K562 (cell line): ENCODE measurements around the gene DIMT1. TPM values are rescaled to one million over a fixed set of nuclear protein-coding genes. Genes with fewer than 3 reads are reported as not detected.
A peak's percentile ranks its signal among the peaks of the same experiment; 100 is the strongest.

Source experiments
- FOXA1 ChIP-seq: fragments of 450-650 bp; IDR thresholded peaks from 2 replicates; pipeline ENCODE4 v1.6.1; 2016; ENCODE audit warnings: mild to moderate bottlenecking, borderline replicate concordance
- FOXA3 ChIP-seq, 2 experiments: fragments of 450-650 bp in 1 of 2; sonication (generic) in 1 of 2; formaldehyde crosslinking; IDR thresholded peaks in 1 of 2; conservative IDR thresholded peaks in 1 of 2; 2 replicates each; pipeline versions ENCODE4 v1.4.0 to v1.8.0; 2020 to 2022; ENCODE audit warnings: mild to moderate bottlenecking in 2 of 2, missing genetic modification reagents in 1 of 2
- MYBL2 ChIP-seq, 2 experiments: fragments of 450-650 bp in 1 of 2; sonication (generic) in 1 of 2; formaldehyde crosslinking in 1 of 2; IDR thresholded peaks; 2 replicates each; pipeline versions ENCODE4 v1.6.1 to v1.8.1; 2017 to 2022; ENCODE audit warnings: borderline replicate concordance in 1 of 2, inconsistent platforms in 1 of 2, low read depth in 1 of 2, mild to moderate bottlenecking in 1 of 2, missing genetic modification reagents in 1 of 2, moderate library complexity in 1 of 2
- POU5F1 ChIP-seq: fragments of 150-350 bp; IDR thresholded peaks from 2 replicates; pipeline ENCODE4 v1.6.1; 2014; ENCODE audit warnings: borderline replicate concordance, low read length, low read depth, mild to moderate bottlenecking; ENCODE audit not compliant: partially characterized antibody
- RBM22 ChIP-seq: fragments of 200-400 bp; formaldehyde crosslinking; IDR thresholded peaks from 2 replicates; pipeline ENCODE4 v1.6.1; 2018; ENCODE audit warnings: low read length, low read depth; ENCODE audit not compliant: poor library complexity, severe bottlenecking
- RFX7 ChIP-seq: fragments of 250-450 bp; sonication (Bioruptor Pico); IDR thresholded peaks from 2 replicates; pipeline ENCODE4 v1.5.1; 2021; ENCODE audit warnings: mild to moderate bottlenecking
- SLC30A9 ChIP-seq: fragments of 250-450 bp; sonication (Bioruptor Pico); IDR thresholded peaks from 2 replicates; pipeline ENCODE4 v1.8.0; 2022; ENCODE audit warnings: mild to moderate bottlenecking, moderate library complexity
- SP2 ChIP-seq: IDR thresholded peaks from 2 replicates; pipeline ENCODE4 v1.6.1; 2011; ENCODE audit warnings: mild to moderate bottlenecking, low read depth, low read length, moderate library complexity; ENCODE audit not compliant: poor library complexity, severe bottlenecking; ENCODE audit errors: extremely low read depth
- ZNF239 ChIP-seq: fragments of 250-450 bp; sonication (Bioruptor Pico); IDR thresholded peaks from 2 replicates; pipeline ENCODE4 v1.4.0; 2020; ENCODE audit warnings: mild to moderate bottlenecking
- polyA plus RNA-seq, 8 experiments: library from polyadenylated mRNA; depleted of rRNA in 4 of 8; stranded (reverse) in 5 of 8; unstranded in 3 of 8; fragments of >200 nt; fragmentation: Nextera tagmentation in 2 of 8; fragmentation: Illumina TruSeq in 1 of 8; extraction: Ambion mirVana in 2 of 8; extraction: Trizol in 1 of 8; gene quantifications; 2 replicates each; pipeline versions ENCODE4 v1.2.1 to v1.2.3, GENCODE V29; 2011 to 2014; ENCODE audit warnings: inconsistent platforms in 1 of 8, missing spikeins in 1 of 8
- total RNA-seq, 7 experiments: library from RNA; depleted of rRNA in 6 of 7; stranded (reverse); fragments of >200 nt in 6 of 7; fragmentation: Illumina TruSeq in 2 of 7; extraction: Trizol in 2 of 7; gene quantifications; 2 replicates each; pipeline versions ENCODE4 v1.2.1 to v1.2.3, GENCODE V29; 2011 to 2021; ENCODE audit warnings: low replicate concordance in 1 of 7
- TF ChIP-seq, protein P1 (sequence below): sonication (generic); formaldehyde crosslinking; IDR thresholded peaks from 2 replicates; pipeline ENCODE4 v1.8.0; 2022; ENCODE audit warnings: mild to moderate bottlenecking, missing genetic modification reagents, borderline replicate concordance
- TF ChIP-seq, protein P2 (sequence below): fragments of 450-650 bp; formaldehyde crosslinking; IDR thresholded peaks from 2 replicates; pipeline ENCODE4 v1.4.0; 2022; ENCODE audit warnings: missing genetic modification characterization
- TF ChIP-seq, protein P3 (sequence below): fragments of 450-650 bp; formaldehyde crosslinking; IDR thresholded peaks from 2 replicates; pipeline ENCODE4 v1.4.0; 2022; ENCODE audit warnings: mild to moderate bottlenecking, moderate library complexity
- TF ChIP-seq, protein P4 (sequence below), 2 experiments: fragments of 450-650 bp; IDR thresholded peaks; 2 replicates each; pipeline ENCODE4 v1.6.1; 2018; ENCODE audit warnings: mild to moderate bottlenecking in 2 of 2, low read depth in 1 of 2; ENCODE audit not compliant: partially characterized antibody in 2 of 2

DIMT1 gene
- total and polyA plus RNA-seq, 9 of the 15 experiments (the other 6 are each of a cell fraction or from before 2014, with no cell fraction given): 28.9 to 85.3 (median 54.1) TPM

DNA sequence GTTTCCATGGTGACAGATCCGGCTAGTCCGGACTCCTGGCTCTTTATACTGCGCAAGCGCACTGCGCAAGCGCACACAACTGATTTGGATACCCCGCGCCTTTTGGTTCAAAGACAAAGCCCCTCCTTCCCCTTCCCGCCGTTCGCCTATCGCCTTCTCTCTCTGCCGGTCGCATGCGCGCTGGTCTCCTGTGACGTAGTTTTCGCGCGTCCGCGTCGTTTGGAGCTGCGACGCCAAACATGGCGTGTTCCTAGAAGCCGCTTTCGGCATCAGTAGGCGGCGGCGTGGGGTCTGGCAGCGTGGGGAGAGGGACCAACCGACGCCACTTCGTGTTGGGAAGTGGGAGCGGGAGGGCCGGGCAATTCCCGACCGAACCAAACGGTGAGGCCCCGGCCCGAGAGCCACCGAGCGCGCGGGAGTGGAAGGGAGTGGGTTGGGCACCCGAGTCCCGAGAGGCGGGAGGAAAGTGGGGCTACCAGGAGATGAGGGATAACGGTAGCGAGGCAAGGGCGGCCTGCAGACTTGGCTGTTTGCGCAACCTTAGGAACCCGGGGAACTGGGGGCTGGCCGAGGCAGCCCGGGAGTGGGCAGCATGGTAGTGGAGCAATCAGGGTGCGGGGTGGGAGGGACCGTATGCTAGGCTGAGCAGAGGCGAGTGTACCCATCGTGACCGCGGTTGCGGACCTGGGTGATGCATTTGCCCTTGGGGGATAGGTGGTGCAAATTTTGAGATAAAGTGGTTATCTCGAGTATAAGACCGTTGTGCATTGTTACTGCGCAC is 9.0 kb upstream of the DIMT1 start, which contains the start of gene IPO11 (continued):
- TF ChIP-seq, protein P1, sequence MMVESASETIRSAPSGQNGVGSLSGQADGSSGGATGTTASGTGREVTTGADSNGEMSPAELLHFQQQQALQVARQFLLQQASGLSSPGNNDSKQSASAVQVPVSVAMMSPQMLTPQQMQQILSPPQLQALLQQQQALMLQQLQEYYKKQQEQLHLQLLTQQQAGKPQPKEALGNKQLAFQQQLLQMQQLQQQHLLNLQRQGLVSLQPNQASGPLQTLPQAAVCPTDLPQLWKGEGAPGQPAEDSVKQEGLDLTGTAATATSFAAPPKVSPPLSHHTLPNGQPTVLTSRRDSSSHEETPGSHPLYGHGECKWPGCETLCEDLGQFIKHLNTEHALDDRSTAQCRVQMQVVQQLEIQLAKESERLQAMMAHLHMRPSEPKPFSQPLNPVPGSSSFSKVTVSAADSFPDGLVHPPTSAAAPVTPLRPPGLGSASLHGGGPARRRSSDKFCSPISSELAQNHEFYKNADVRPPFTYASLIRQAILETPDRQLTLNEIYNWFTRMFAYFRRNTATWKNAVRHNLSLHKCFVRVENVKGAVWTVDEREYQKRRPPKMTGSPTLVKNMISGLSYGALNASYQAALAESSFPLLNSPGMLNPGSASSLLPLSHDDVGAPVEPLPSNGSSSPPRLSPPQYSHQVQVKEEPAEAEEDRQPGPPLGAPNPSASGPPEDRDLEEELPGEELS (CRISPR knock-in tag): peak; percentile 78; the same call in 1 of the 2 replicates
- TF ChIP-seq POU5F1 (peak; percentile 27), ZNF239 (CRISPR knock-in tag) (no peak), RBM22 (peak; percentile 43), FOXA1 (no peak), RFX7 (CRISPR knock-in tag) (no peak), SP2 (no peak), MYBL2 (IDR thresholded peaks at IDR 0.05; ENCODE audit: low read depth) (peak; percentile 96), MYBL2 (CRISPR knock-in tag; IDR thresholded peaks at IDR 0.05; ENCODE audit: borderline replicate concordance) (no peak), FOXA3 (CRISPR knock-in tag; conservative IDR thresholded peaks at IDR 0.05 in 1 of 2, IDR thresholded peaks at IDR 0.05 in 1 of 2) (peak in 1 of 2 experiments; percentile 44; a peak in 1 of 4 replicates), SLC30A9 (CRISPR knock-in tag) (no peak)
- TF ChIP-seq, protein P2, sequence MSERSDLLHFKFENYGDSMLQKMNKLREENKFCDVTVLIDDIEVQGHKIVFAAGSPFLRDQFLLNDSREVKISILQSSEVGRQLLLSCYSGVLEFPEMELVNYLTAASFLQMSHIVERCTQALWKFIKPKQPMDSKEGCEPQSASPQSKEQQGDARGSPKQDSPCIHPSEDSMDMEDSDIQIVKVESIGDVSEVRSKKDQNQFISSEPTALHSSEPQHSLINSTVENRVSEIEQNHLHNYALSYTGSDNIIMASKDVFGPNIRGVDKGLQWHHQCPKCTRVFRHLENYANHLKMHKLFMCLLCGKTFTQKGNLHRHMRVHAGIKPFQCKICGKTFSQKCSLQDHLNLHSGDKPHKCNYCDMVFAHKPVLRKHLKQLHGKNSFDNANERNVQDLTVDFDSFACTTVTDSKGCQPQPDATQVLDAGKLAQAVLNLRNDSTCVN: 0 out of 2 replicates have a peak, but pooled peaks have one; percentile 65
- TF ChIP-seq, protein P3, sequence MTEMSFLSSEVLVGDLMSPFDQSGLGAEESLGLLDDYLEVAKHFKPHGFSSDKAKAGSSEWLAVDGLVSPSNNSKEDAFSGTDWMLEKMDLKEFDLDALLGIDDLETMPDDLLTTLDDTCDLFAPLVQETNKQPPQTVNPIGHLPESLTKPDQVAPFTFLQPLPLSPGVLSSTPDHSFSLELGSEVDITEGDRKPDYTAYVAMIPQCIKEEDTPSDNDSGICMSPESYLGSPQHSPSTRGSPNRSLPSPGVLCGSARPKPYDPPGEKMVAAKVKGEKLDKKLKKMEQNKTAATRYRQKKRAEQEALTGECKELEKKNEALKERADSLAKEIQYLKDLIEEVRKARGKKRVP: 0 out of 2 replicates have a peak, but pooled peaks have one; percentile 9
- TF ChIP-seq, protein P4, sequence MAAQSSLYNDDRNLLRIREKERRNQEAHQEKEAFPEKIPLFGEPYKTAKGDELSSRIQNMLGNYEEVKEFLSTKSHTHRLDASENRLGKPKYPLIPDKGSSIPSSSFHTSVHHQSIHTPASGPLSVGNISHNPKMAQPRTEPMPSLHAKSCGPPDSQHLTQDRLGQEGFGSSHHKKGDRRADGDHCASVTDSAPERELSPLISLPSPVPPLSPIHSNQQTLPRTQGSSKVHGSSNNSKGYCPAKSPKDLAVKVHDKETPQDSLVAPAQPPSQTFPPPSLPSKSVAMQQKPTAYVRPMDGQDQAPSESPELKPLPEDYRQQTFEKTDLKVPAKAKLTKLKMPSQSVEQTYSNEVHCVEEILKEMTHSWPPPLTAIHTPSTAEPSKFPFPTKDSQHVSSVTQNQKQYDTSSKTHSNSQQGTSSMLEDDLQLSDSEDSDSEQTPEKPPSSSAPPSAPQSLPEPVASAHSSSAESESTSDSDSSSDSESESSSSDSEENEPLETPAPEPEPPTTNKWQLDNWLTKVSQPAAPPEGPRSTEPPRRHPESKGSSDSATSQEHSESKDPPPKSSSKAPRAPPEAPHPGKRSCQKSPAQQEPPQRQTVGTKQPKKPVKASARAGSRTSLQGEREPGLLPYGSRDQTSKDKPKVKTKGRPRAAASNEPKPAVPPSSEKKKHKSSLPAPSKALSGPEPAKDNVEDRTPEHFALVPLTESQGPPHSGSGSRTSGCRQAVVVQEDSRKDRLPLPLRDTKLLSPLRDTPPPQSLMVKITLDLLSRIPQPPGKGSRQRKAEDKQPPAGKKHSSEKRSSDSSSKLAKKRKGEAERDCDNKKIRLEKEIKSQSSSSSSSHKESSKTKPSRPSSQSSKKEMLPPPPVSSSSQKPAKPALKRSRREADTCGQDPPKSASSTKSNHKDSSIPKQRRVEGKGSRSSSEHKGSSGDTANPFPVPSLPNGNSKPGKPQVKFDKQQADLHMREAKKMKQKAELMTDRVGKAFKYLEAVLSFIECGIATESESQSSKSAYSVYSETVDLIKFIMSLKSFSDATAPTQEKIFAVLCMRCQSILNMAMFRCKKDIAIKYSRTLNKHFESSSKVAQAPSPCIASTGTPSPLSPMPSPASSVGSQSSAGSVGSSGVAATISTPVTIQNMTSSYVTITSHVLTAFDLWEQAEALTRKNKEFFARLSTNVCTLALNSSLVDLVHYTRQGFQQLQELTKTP (IDR thresholded peaks at IDR 0.05; ENCODE audit: low read depth in 1 of 2, partially characterized antibody in 2 of 2): peak; percentile 24 to 63
